Retinal pigment epithelial cell (primary cell): ENCODE results near the gene CRYL1.

Source experiments
- DNase-seq: peaks from one replicate; pipeline ENCODE4 v3.0.0-alpha.2; 2010; ENCODE audit warnings: low read depth
- H3K4me3 ChIP-seq: 2 replicates; pipeline ENCODE4 v1.5.1; 2011; ENCODE audit warnings: mild to moderate bottlenecking, low read length, control low read depth, moderate library complexity
- TF ChIP-seq, protein P1 (sequence below): conservative IDR thresholded peaks from 2 replicates; pipeline ENCODE4 v1.5.1; 2011; ENCODE audit warnings: low read depth, low read length, control low read depth, inconsistent platforms

CRYL1 gene

DNA sequence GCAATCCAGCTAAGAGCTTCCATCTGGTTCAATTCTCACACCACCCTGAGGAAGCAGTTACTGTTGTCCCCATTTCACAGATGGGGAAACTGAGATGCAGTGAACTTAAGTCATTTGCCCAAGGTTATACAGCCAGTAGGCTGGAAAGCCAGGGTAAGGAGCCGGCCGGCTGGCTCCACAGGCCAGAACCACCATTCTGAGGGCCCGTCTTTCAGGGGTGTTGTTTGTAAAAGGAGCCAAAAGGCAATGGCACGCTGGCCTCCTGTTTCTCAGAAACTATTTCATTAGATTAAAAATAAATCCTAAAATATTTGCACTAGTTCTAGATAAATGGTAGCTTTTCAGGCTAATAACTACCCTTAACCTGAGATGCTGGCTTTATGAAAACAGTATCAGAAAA is 114.9 kb downstream of the CRYL1 start:
- TF ChIP-seq, protein P1, sequence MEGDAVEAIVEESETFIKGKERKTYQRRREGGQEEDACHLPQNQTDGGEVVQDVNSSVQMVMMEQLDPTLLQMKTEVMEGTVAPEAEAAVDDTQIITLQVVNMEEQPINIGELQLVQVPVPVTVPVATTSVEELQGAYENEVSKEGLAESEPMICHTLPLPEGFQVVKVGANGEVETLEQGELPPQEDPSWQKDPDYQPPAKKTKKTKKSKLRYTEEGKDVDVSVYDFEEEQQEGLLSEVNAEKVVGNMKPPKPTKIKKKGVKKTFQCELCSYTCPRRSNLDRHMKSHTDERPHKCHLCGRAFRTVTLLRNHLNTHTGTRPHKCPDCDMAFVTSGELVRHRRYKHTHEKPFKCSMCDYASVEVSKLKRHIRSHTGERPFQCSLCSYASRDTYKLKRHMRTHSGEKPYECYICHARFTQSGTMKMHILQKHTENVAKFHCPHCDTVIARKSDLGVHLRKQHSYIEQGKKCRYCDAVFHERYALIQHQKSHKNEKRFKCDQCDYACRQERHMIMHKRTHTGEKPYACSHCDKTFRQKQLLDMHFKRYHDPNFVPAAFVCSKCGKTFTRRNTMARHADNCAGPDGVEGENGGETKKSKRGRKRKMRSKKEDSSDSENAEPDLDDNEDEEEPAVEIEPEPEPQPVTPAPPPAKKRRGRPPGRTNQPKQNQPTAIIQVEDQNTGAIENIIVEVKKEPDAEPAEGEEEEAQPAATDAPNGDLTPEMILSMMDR = no peak
- H3K4me3 ChIP-seq = no peak overlapping the region
- DNase-seq = no peak

DNA sequence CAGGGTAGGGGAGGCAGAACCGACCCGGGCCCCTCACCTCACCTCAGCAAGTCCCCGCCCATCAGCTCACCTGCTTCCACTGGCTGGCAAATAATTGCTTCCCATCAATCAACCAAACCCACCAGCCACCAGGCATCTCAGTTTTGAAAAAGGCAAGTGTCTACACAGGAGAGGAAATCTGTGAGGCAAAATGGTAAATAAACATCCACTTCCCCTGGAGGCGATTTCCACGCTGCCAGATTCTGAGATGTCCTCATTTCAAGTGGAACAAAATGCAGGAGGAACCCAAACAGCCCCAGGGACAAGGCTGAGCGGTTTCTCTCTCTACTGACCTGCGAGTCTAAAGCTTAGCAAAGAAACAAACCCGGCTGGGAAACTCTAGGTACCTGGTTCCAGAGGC is 117.5 kb downstream of the CRYL1 start:
- no peak overlapping the region for H3K4me3 ChIP-seq
- DNase-seq = no peak
- TF ChIP-seq, protein P1 = no peak

- H3K4me3 ChIP-seq = no peak overlapping the region
- no peak for DNase-seq
- TF ChIP-seq, protein P1 = no peak
Measured at GRCh38 chr13:20407759-20408158, 117.9 kb downstream of the CRYL1 start.

DNA sequence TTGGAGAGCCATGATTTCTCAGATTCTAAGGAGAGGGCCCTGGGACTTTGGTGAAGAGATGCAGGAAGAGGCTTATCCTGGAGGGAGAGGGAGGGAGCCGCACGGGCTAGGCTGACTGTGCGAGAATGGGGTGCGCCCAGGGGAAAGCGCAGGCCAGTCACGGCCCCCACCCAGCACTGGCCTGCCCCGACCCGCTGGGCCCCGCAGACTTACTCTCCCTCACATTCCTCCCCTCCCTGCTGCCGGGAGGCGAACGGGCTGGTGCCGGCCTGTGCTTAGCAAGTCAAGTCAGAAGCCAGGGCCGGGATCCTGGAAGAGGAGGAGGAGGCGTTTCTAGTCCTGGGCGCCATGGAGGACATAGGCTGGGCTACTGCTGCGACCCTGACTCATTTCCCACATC is 120.0 kb downstream of the CRYL1 start:
- H3K4me3 ChIP-seq = no peak overlapping the region
- DNase-seq = peak; percentile 44
- TF ChIP-seq, protein P1 = no peak

DNA sequence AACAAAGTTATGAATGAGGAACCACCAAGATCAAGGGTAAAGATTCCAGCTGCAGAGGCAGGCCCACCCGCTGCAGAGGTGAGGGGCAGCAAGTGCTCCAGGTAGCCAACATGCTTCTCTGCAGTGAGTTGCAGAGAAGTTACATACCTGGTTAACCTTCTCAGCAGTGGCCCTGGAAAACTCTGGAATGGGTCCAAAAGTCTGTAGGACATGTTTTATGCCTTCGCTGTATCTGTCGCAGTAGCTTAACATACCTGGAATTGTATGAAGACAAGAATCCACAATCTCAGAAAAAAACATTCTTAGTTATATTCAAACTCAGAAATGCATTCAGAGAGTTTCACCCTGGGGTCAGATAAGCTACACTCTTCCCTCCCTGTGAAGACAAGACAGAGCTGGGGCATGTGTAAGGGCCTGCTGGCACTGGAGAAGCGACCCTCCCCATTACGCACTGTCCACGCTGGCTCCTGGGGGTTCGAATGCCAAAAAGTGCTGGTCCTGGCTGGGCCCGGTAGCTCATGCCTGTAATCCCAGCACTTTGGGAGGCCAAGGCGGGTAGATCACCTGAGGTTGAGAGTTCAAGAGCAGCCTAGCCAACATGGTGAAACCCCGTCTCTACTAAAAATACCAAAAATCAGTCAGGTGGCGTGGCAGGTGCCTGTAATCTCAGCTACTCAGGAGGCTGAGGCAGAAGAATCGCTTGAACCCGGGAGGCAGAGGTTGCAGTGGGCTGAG is 121.0 kb downstream of the CRYL1 start:
- TF ChIP-seq, protein P1 = no peak
- H3K4me3 ChIP-seq = no peak overlapping the region
- DNase-seq = no peak

GRCh38 chr13:20403826-20404225 is 121.8 kb downstream of the CRYL1 start:
- TF ChIP-seq, protein P1 = no peak
- DNase-seq = no peak
- no peak overlapping the region for H3K4me3 ChIP-seq

- H3K4me3 ChIP-seq = no peak overlapping the region
- TF ChIP-seq, protein P1 = no peak
- no peak for DNase-seq
Measured at GRCh38 chr13:20402881-20403280, 122.8 kb downstream of the CRYL1 start.
